Small intestine (tissue), 7 donors: ENCODE measurements around the gene CAPS. TPM values are rescaled to one million over a fixed set of nuclear protein-coding genes. Genes with fewer than 3 reads are reported as not detected.
"Not testable (repeated sequence)": the region's sequence is repeated elsewhere in the genome, so short reads cannot be mapped to it uniquely, and the experiment has no call there.

Experiments
- DNase-seq, 2 donors: peaks; one replicate each; pipeline versions ENCODE4 v3.0.0 to v3.0.0-alpha.2; 2013
- FAIRE-seq: peaks from 2 replicates; lab custom pipeline; 2012; peaks lifted over from hg19 to GRCh38; lab: Jason Lieb, UNC
- H3K27ac ChIP-seq, 3 donors: one replicate each; pipeline ENCODE4 v1.5.1; 2013; ENCODE audit warnings: low read length in 2 of 3, mild to moderate bottlenecking in 2 of 3, control low read depth in 1 of 3, inconsistent platforms in 1 of 3, low read depth in 1 of 3, moderate library complexity in 1 of 3
- H3K27me3 ChIP-seq, 3 donors: one replicate each; pipeline ENCODE4 v1.6.1; 2013; ENCODE audit warnings: low read length in 3 of 3, inconsistent platforms in 1 of 3; ENCODE audit not compliant: control insufficient read depth in 3 of 3, insufficient read depth in 3 of 3
- H3K36me3 ChIP-seq, 3 donors: one replicate each; pipeline ENCODE4 v1.6.1; 2013; ENCODE audit warnings: low read length in 3 of 3, inconsistent platforms in 1 of 3, low read depth in 1 of 3, mild to moderate bottlenecking in 1 of 3, moderate library complexity in 1 of 3; ENCODE audit not compliant: control insufficient read depth in 3 of 3, insufficient read depth in 2 of 3
- H3K4me1 ChIP-seq, 3 donors: one replicate each; pipeline ENCODE4 v1.6.1; 2013; ENCODE audit warnings: low read length in 2 of 3, inconsistent platforms in 1 of 3, low read depth in 1 of 3, mild to moderate bottlenecking in 1 of 3, moderate library complexity in 1 of 3; ENCODE audit not compliant: control insufficient read depth in 3 of 3, insufficient read depth in 2 of 3
- H3K4me3 ChIP-seq, 3 donors: one replicate each; pipeline ENCODE4 v1.5.1; 2013; ENCODE audit warnings: low read length in 3 of 3, control low read depth in 1 of 3, inconsistent platforms in 1 of 3, low read depth in 1 of 3, mild to moderate bottlenecking in 1 of 3, moderate library complexity in 1 of 3
- H3K9me3 ChIP-seq, 2 donors: one replicate each; pipeline ENCODE4 v1.6.1; 2013; ENCODE audit warnings: low read depth in 1 of 2, low read length in 1 of 2; ENCODE audit not compliant: control insufficient read depth in 2 of 2, insufficient read depth in 1 of 2
- WGBS, 3 donors: extraction: QIAGEN DNeasy Blood & Tissue Kit; methylation state at CpG; one replicate each; pipeline ENCODE4 v1.1.7; 2013; 5-methylcytosine and 5-hydroxymethylcytosine counted together
- polyA plus RNA-seq, 4 donors: library from polyadenylated mRNA; stranded (reverse) in 3 of 4; unstranded in 1 of 4; fragments of 200-250 nt in 3 of 4; fragments of 120-200 nt in 1 of 4; gene quantifications; one replicate each; pipeline versions ENCODE4 v1.2.1 to v1.2.3, GENCODE V29; 2013
- donor health status: healthy with polysubstance abuse.
- donor health status: control.
- donor health status: control.
- donor health status: Bipolar disorder and iron deficiency.
- donor health status: healthy.

The CAPS gene
- polyA plus RNA-seq, 4 donors = 8.7 to 22.7 (median 15.4) TPM

- Histone ChIP-seq H3K9me3 (no peaks in the 10 kb centered on the region), H3K27me3 (no peaks in the 10 kb centered on the region), H3K36me3 (peaks cover 0 to 48% (median 0%) of the 10 kb centered on the region in 3 donors), H3K4me3 (no peak overlapping the region), H3K27ac (peak overlapping the region; percentile 61 to 92 (median 77)), H3K4me1 (peaks cover 6 to 56% (median 15%) of the 10 kb centered on the region in 3 donors)
- FAIRE-seq (no peak), DNase-seq (peak; percentile 83 to 86)
- WGBS, 3 donors = 11 to 27% (median 18%) methylated on average over 29 of the region's 29 CpGs
These were observed 48.2 kb downstream of the CAPS start for GRCh38 chr19:5961969-5962945.

GRCh38 chr19:5963259-5963658 is 49.2 kb downstream of the CAPS start:
- H3K9me3 ChIP-seq, H3K27me3 ChIP-seq, DNase-seq, FAIRE-seq, H3K4me3 ChIP-seq: not testable (repeated sequence)
- Histone ChIP-seq H3K36me3 (peaks cover 0 to 48% (median 0%) of the 10 kb centered on the region in 3 donors), H3K27ac (peak overlapping the region; percentile 46 to 92 (median 77)), H3K4me1 (peaks cover 6 to 56% (median 19%) of the 10 kb centered on the region in 3 donors)
- WGBS, 3 donors = 84 to 87% (median 85%) methylated on average over 6 of the region's 6 CpGs

GRCh38 chr19:5963855-5964254 is 49.8 kb downstream of the CAPS start:
- 88 to 95% (median 89%) methylated on average over 7 of the region's 7 CpGs for WGBS, 3 donors
- Histone ChIP-seq H3K27ac (peak overlapping the region in 1 of 3 donors; percentile 92), H3K36me3 (peaks cover 0 to 46% (median 0%) of the 10 kb centered on the region in 3 donors), H3K27me3 (no peaks in the 10 kb centered on the region), H3K9me3 (no peaks in the 10 kb centered on the region), H3K4me3 (no peak overlapping the region), H3K4me1 (peaks cover 11 to 58% (median 21%) of the 10 kb centered on the region in 3 donors)
- FAIRE-seq (no peak), DNase-seq (no peak)

GRCh38 chr19:5964816-5965565 is 50.9 kb downstream of the CAPS start:
- Histone ChIP-seq H3K9me3 (no peaks in the 10 kb centered on the region), H3K36me3 (peaks cover 0 to 39% (median 0%) of the 10 kb centered on the region in 3 donors), H3K27ac (peak overlapping the region in 1 of 3 donors; percentile 5), H3K27me3 (no peaks in the 10 kb centered on the region), H3K4me3 (no peak overlapping the region), H3K4me1 (peaks cover 11 to 57% (median 22%) of the 10 kb centered on the region in 3 donors)
- 84 to 96% (median 94%) methylated on average over 3 to 5 of the region's 5 CpGs for WGBS, 3 donors
- DNase-seq (no peak), FAIRE-seq (no peak)

Other genes starting within 250 kb of the CAPS start
- 100 to 1,000 TPM in 2 of 4 donors, 10 to 100 TPM in 2; 41.9 to 134 (median 108) TPM for gene MICOS13, start 233.7 kb upstream of the CAPS start, polyA plus RNA-seq
- 1 to 10 TPM; 4.5 to 6.0 (median 4.6) TPM for gene HSD11B1L, start 233.2 kb upstream of the CAPS start, polyA plus RNA-seq
- 1,000 to 10,000 TPM in 3 of 4 donors, 100 to 1,000 TPM in 1; 945 to 1,946 (median 1,407) TPM for gene RPL36, start 224.0 kb upstream of the CAPS start, polyA plus RNA-seq
- 10 to 100 TPM; 41.6 to 69.2 (median 51.5) TPM for gene LONP1, start 194.1 kb upstream of the CAPS start, polyA plus RNA-seq
- not detected for gene CATSPERD, start 193.6 kb upstream of the CAPS start, polyA plus RNA-seq
- gene PRR22, start 129.5 kb upstream of the CAPS start, polyA plus RNA-seq = 1 to 10 TPM; 5.1 to 9.7 (median 9.2) TPM
- 10 to 100 TPM; 31.8 to 43.8 (median 41.9) TPM for gene DUS3L, start 123.1 kb upstream of the CAPS start, polyA plus RNA-seq
- 1 to 10 TPM in 3 of 4 donors, not detected in 1; 1.1 to 3.0 (median 2.9) TPM for gene NRTN, start 109.2 kb upstream of the CAPS start, polyA plus RNA-seq
- 10 to 100 TPM in 3 of 4 donors, 1 to 10 TPM in 1; 1.2 to 34.6 (median 23.2) TPM for gene FUT6, start 74.6 kb upstream of the CAPS start, polyA plus RNA-seq
- gene FUT3, start 62.8 kb upstream of the CAPS start, polyA plus RNA-seq = 100 to 1,000 TPM in 1 of 4 donors, 10 to 100 TPM in 2, under 1 TPM in 1; 0.72 to 114 (median 48.6) TPM
- gene FUT5, start 43.7 kb upstream of the CAPS start, polyA plus RNA-seq = not detected
- 100 to 1,000 TPM; 187 to 576 (median 476) TPM for gene NDUFA11, start 10.5 kb upstream of the CAPS start, polyA plus RNA-seq
- 1 to 10 TPM; 1.1 to 8.8 (median 2.7) TPM for gene VMAC, start 9.4 kb upstream of the CAPS start, polyA plus RNA-seq
- 10 to 100 TPM; 23.0 to 52.5 (median 38.3) TPM for gene RANBP3, start 63.9 kb downstream of the CAPS start, polyA plus RNA-seq
- gene RFX2, start 196.2 kb downstream of the CAPS start, polyA plus RNA-seq = 1 to 10 TPM; 1.1 to 9.1 (median 2.3) TPM
- gene ACSBG2, start 221.4 kb downstream of the CAPS start, polyA plus RNA-seq = under 1 TPM in 2 of 4 donors, not detected in 2; 0.27 to 0.83 TPM